ENCODE data around the gene OCRL.
"Not testable (repeated sequence)": the region's sequence is repeated elsewhere in the genome, so short reads cannot be mapped to it uniquely, and the experiment has no call there.

OCRL gene

GRCh38 chrX:129540722-129541184 is 694 bp downstream of the OCRL start:
- DNase-seq = no peak

- no peak for DNase-seq
Measured at GRCh38 chrX:129544780-129545179, 4.7 kb downstream of the OCRL start.

GRCh38 chrX:129545408-129545807 is 5.3 kb downstream of the OCRL start:
- no peak for DNase-seq

GRCh38 chrX:129549124-129549523 is 9.1 kb downstream of the OCRL start:
- no peak for DNase-seq

- DNase-seq = no peak
Measured at GRCh38 chrX:129553619-129554288, 13.7 kb downstream of the OCRL start.

- not testable (repeated sequence) for DNase-seq
Measured at GRCh38 chrX:129554816-129555215, 14.8 kb downstream of the OCRL start.

- DNase-seq = no peak
Measured at GRCh38 chrX:129556806-129557315, 16.8 kb downstream of the OCRL start.

GRCh38 chrX:129557844-129558480 is 17.9 kb downstream of the OCRL start:
- DNase-seq = no peak

- DNase-seq = no peak
Measured at GRCh38 chrX:129559783-129560182, 19.7 kb downstream of the OCRL start.

- no peak for DNase-seq
Measured at GRCh38 chrX:129561453-129561852, 21.4 kb downstream of the OCRL start.

GRCh38 chrX:129564345-129564744 is 24.3 kb downstream of the OCRL start:
- DNase-seq = not testable (repeated sequence)

- DNase-seq = no peak
Measured at GRCh38 chrX:129565046-129565650, 25.1 kb downstream of the OCRL start.

- DNase-seq = no peak
Measured at GRCh38 chrX:129566073-129566472, 26.0 kb downstream of the OCRL start.

GRCh38 chrX:129568349-129568748 is 28.3 kb downstream of the OCRL start:
- no peak for DNase-seq

GRCh38 chrX:129572422-129572821 is 32.4 kb downstream of the OCRL start:
- no peak for DNase-seq

GRCh38 chrX:129573652-129574051 is 33.6 kb downstream of the OCRL start:
- not testable (repeated sequence) for DNase-seq

- DNase-seq = no peak
Measured at GRCh38 chrX:129574214-129574613, 34.2 kb downstream of the OCRL start.

- no peak for DNase-seq
Measured at GRCh38 chrX:129576539-129576938, 36.5 kb downstream of the OCRL start.

- DNase-seq = no peak
Measured at GRCh38 chrX:129577473-129577872, 37.4 kb downstream of the OCRL start.

- DNase-seq = no peak
Measured at GRCh38 chrX:129577877-129578276, 37.8 kb downstream of the OCRL start.

GRCh38 chrX:129581904-129582303 is 41.8 kb downstream of the OCRL start:
- no peak for DNase-seq

- DNase-seq = no peak
Measured at GRCh38 chrX:129585167-129585566, 45.1 kb downstream of the OCRL start.

- no peak for DNase-seq
Measured at GRCh38 chrX:129585691-129586090, 45.6 kb downstream of the OCRL start.

- no peak for DNase-seq
Measured at GRCh38 chrX:129586446-129586845, 46.4 kb downstream of the OCRL start.
